ENCODE data around the gene ERP27.

- TF ChIP-seq CTCF (IDR thresholded peaks at IDR 0.05) (no peak), POLR2A (IDR thresholded peaks at IDR 0.05) (no peak)
These were observed 33.5 kb downstream of the ERP27 start for GRCh38 chr12:14904854-14905253.

Data from thyroid gland (tissue), 4 donors.